Endodermal cell (in vitro differentiated cells): ENCODE data around the gene ADAM15. TPM values are rescaled to one million over a fixed set of nuclear protein-coding genes. Genes with fewer than 3 reads are reported as not detected.

Experiments
- DNase-seq: peaks from one replicate; pipeline ENCODE4 v3.0.0-alpha.2; 2017
- H3K27ac ChIP-seq: 2 replicates; pipeline ENCODE4 v1.5.1; 2013; ENCODE audit warnings: mild to moderate bottlenecking, low read depth, low read length, moderate library complexity
- H3K27me3 ChIP-seq: 2 replicates; pipeline ENCODE4 v1.6.1; 2013; ENCODE audit warnings: mild to moderate bottlenecking, low read length, moderate library complexity; ENCODE audit not compliant: insufficient read depth, control insufficient read depth, poor library complexity, severe bottlenecking
- H3K36me3 ChIP-seq: 2 replicates; pipeline ENCODE4 v1.7.0; 2013; ENCODE audit warnings: mild to moderate bottlenecking, low read length, moderate library complexity; ENCODE audit not compliant: control insufficient read depth, insufficient read depth
- H3K4me1 ChIP-seq: one replicate; pipeline ENCODE4 v1.7.0; 2013; ENCODE audit warnings: low read length; ENCODE audit not compliant: control insufficient read depth, insufficient read depth
- H3K4me3 ChIP-seq: 2 replicates; pipeline ENCODE4 v1.5.1; 2013; ENCODE audit warnings: mild to moderate bottlenecking, low read length, moderate library complexity
- H3K9ac ChIP-seq: 2 replicates; pipeline ENCODE4 v1.6.1; 2013; ENCODE audit warnings: mild to moderate bottlenecking, low read length, moderate library complexity; ENCODE audit not compliant: poor library complexity, severe bottlenecking; ENCODE audit errors: extremely low read depth
- H3K9me3 ChIP-seq: 2 replicates; pipeline ENCODE4 v1.6.1; 2013; ENCODE audit warnings: mild to moderate bottlenecking, low read length, moderate library complexity; ENCODE audit not compliant: control insufficient read depth
- H3K27ac Mint-ChIP-seq: 2 replicates; pipeline ENCODE4 v1.8.0; 2020; ENCODE audit warnings: mixed read lengths
- H3K27me3 Mint-ChIP-seq: 2 replicates; pipeline ENCODE4 v1.8.0; 2021; ENCODE audit warnings: mild to moderate bottlenecking, mixed read lengths; ENCODE audit not compliant: insufficient read depth
- H3K36me3 Mint-ChIP-seq: 2 replicates; pipeline ENCODE4 v1.8.0; 2020; ENCODE audit warnings: low read depth, mixed read lengths
- H3K4me1 Mint-ChIP-seq: 2 replicates; pipeline ENCODE4 v1.8.0; 2020; ENCODE audit warnings: mixed read lengths
- H3K4me3 Mint-ChIP-seq: 2 replicates; pipeline ENCODE4 v1.8.0; 2020; ENCODE audit warnings: mild to moderate bottlenecking, moderate library complexity, mixed read lengths
- H3K9me3 Mint-ChIP-seq: 2 replicates; pipeline ENCODE4 v1.8.0; 2020; ENCODE audit warnings: mild to moderate bottlenecking, mixed read lengths
- CTCF ChIP-seq: fragments of 200-600 bp; sonication (generic); conservative IDR thresholded peaks from 2 replicates; pipeline ENCODE4 v1.5.0; 2021; ENCODE audit warnings: antibody characterized with exemption, mild to moderate bottlenecking
- WGBS, 2 experiments: methylation state at CpG; one replicate each; pipeline versions ENCODE4 v1.1.5 to v1.1.7; 2013; ENCODE audit warnings: missing lambda C conversion rate in 2 of 2, mixed read lengths in 1 of 2; ENCODE audit not compliant: insufficient coverage in 1 of 2, insufficient read length in 1 of 2; 5-methylcytosine and 5-hydroxymethylcytosine counted together
- total RNA-seq, 2 donors: library from RNA; stranded (reverse); fragmentation: NEBNext Ultra II Directional in 1 of 2; extraction: Animal tissue kit (Norgen Biotek cat#: 25700) in 1 of 2; gene quantifications; 2 replicates in 1 of 2; 3 replicates in 1 of 2; pipeline ENCODE4 v1.2.1, GENCODE V29; 2021

ADAM15 gene
- total RNA-seq, 2 donors from 2014 or later: 13.4 to 16.5 TPM

DNA sequence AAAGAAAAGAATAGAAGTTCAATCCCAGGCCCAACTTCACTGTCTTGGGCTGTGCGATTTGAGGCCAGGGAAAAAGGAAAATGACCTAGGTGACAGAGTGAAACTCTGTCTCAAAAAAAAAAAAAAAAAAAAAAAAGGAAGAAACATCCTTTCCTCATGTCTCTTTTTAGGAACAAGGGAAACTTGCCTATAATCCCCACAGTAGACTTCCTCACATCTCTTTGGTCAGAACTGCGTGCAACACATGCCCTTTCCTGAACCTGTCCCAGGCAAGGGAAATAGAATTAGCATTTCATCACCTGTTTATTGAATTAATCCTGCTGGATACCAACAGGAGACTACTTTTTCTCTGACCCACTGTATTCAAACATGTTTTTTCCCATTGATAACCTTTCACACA, 15.2 kb upstream of the ADAM15 start:
- no peaks in the 10 kb centered on the region for H3K36me3 ChIP-seq
- no peaks in the 10 kb centered on the region for H3K9me3 ChIP-seq
- no peak overlapping the region for H3K9ac ChIP-seq
- DNase-seq: no peak
- no peaks in the 10 kb centered on the region for H3K4me1 ChIP-seq
- 97 to 100% methylated on average over 1 to 2 of the region's 2 CpGs for WGBS, 2 experiments
- H3K4me3 ChIP-seq: no peak overlapping the region
- Mint-ChIP-seq H3K4me1 (peaks cover 3% of the 10 kb centered on the region), H3K27ac (no peak overlapping the region), H3K4me3 (no peak overlapping the region), H3K27me3 (peaks cover 15% of the 10 kb centered on the region), H3K36me3 (no peaks in the 10 kb centered on the region), H3K9me3 (no peaks in the 10 kb centered on the region)
- no peaks in the 10 kb centered on the region for H3K27me3 ChIP-seq
- TF ChIP-seq CTCF: no peak
- no peak overlapping the region for H3K27ac ChIP-seq

DNA sequence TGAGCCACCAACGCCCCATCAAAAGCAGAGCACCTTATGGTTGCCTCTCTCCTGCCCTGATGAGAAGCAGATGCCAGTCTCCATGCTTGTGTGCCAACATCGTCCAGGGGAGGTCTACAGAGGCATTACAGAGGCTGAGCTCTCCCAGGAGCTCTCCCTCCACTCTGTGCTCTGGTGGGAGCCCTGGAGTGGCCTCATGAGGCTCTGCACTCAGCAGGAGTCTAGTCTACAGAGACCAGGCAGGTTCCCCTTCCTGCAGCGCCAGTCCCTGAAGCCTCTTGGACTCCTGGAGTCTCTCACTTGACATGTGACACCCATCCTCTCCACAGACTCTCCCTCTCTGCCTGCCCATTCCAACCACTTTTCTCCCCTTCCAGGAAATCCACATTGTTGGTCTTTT, 14.1 kb upstream of the ADAM15 start:
- Histone ChIP-seq H3K27ac (no peak overlapping the region), H3K4me3 (no peak overlapping the region), H3K27me3 (no peaks in the 10 kb centered on the region), H3K9ac (no peak overlapping the region), H3K9me3 (no peaks in the 10 kb centered on the region), H3K4me1 (no peaks in the 10 kb centered on the region), H3K36me3 (no peaks in the 10 kb centered on the region)
- no peak for DNase-seq
- H3K36me3 Mint-ChIP-seq: no peaks in the 10 kb centered on the region
- H3K9me3 Mint-ChIP-seq: no peaks in the 10 kb centered on the region
- WGBS, 2 experiments: 93 to 94% methylated on average over 2 to 3 of the region's 3 CpGs
- H3K4me1 Mint-ChIP-seq: peaks cover 3% of the 10 kb centered on the region
- no peak overlapping the region for H3K4me3 Mint-ChIP-seq
- peaks cover 21% of the 10 kb centered on the region for H3K27me3 Mint-ChIP-seq
- TF ChIP-seq CTCF: no peak
- H3K27ac Mint-ChIP-seq: no peak overlapping the region

- DNase-seq: no peak
- H3K4me3 ChIP-seq: no peak overlapping the region
- no peaks in the 10 kb centered on the region for H3K4me1 ChIP-seq
- no peaks in the 10 kb centered on the region for H3K36me3 Mint-ChIP-seq
- 93 to 94% methylated on average over 6 of the region's 6 CpGs for WGBS, 2 experiments
- no peaks in the 10 kb centered on the region for H3K9me3 ChIP-seq
- no peak for TF ChIP-seq CTCF
- H3K9me3 Mint-ChIP-seq: no peaks in the 10 kb centered on the region
- no peak overlapping the region for H3K27ac Mint-ChIP-seq
- peaks cover 24% of the 10 kb centered on the region for H3K27me3 Mint-ChIP-seq
- H3K36me3 ChIP-seq: no peaks in the 10 kb centered on the region
- H3K27ac ChIP-seq: no peak overlapping the region
- H3K4me1 Mint-ChIP-seq: peaks cover 3% of the 10 kb centered on the region
- H3K27me3 ChIP-seq: no peaks in the 10 kb centered on the region
- no peak overlapping the region for H3K4me3 Mint-ChIP-seq
- H3K9ac ChIP-seq: no peak overlapping the region
These were observed 13.2 kb upstream of the ADAM15 start for GRCh38 chr1:155037851-155038441.
